Endodermal cell (in vitro differentiated cells): Measurements from ENCODE around the gene CLEC16A. TPM values are rescaled to one million over a fixed set of nuclear protein-coding genes. Genes with fewer than 3 reads are reported as not detected.

Source experiments
- DNase-seq: peaks from one replicate; pipeline ENCODE4 v3.0.0-alpha.2; 2017
- H3K27ac ChIP-seq: 2 replicates; pipeline ENCODE4 v1.5.1; 2013; ENCODE audit warnings: mild to moderate bottlenecking, low read depth, low read length, moderate library complexity
- H3K27me3 ChIP-seq: 2 replicates; pipeline ENCODE4 v1.6.1; 2013; ENCODE audit warnings: mild to moderate bottlenecking, low read length, moderate library complexity; ENCODE audit not compliant: insufficient read depth, control insufficient read depth, poor library complexity, severe bottlenecking
- H3K36me3 ChIP-seq: 2 replicates; pipeline ENCODE4 v1.7.0; 2013; ENCODE audit warnings: mild to moderate bottlenecking, low read length, moderate library complexity; ENCODE audit not compliant: control insufficient read depth, insufficient read depth
- H3K4me1 ChIP-seq: one replicate; pipeline ENCODE4 v1.7.0; 2013; ENCODE audit warnings: low read length; ENCODE audit not compliant: control insufficient read depth, insufficient read depth
- H3K4me3 ChIP-seq: 2 replicates; pipeline ENCODE4 v1.5.1; 2013; ENCODE audit warnings: mild to moderate bottlenecking, low read length, moderate library complexity
- H3K9ac ChIP-seq: 2 replicates; pipeline ENCODE4 v1.6.1; 2013; ENCODE audit warnings: mild to moderate bottlenecking, low read length, moderate library complexity; ENCODE audit not compliant: poor library complexity, severe bottlenecking; ENCODE audit errors: extremely low read depth
- H3K9me3 ChIP-seq: 2 replicates; pipeline ENCODE4 v1.6.1; 2013; ENCODE audit warnings: mild to moderate bottlenecking, low read length, moderate library complexity; ENCODE audit not compliant: control insufficient read depth
- H3K27ac Mint-ChIP-seq: 2 replicates; pipeline ENCODE4 v1.8.0; 2020; ENCODE audit warnings: mixed read lengths
- H3K27me3 Mint-ChIP-seq: 2 replicates; pipeline ENCODE4 v1.8.0; 2021; ENCODE audit warnings: mild to moderate bottlenecking, mixed read lengths; ENCODE audit not compliant: insufficient read depth
- H3K36me3 Mint-ChIP-seq: 2 replicates; pipeline ENCODE4 v1.8.0; 2020; ENCODE audit warnings: low read depth, mixed read lengths
- H3K4me1 Mint-ChIP-seq: 2 replicates; pipeline ENCODE4 v1.8.0; 2020; ENCODE audit warnings: mixed read lengths
- H3K4me3 Mint-ChIP-seq: 2 replicates; pipeline ENCODE4 v1.8.0; 2020; ENCODE audit warnings: mild to moderate bottlenecking, moderate library complexity, mixed read lengths
- H3K9me3 Mint-ChIP-seq: 2 replicates; pipeline ENCODE4 v1.8.0; 2020; ENCODE audit warnings: mild to moderate bottlenecking, mixed read lengths
- CTCF ChIP-seq: fragments of 200-600 bp; sonication (generic); conservative IDR thresholded peaks from 2 replicates; pipeline ENCODE4 v1.5.0; 2021; ENCODE audit warnings: antibody characterized with exemption, mild to moderate bottlenecking
- WGBS, 2 experiments: methylation state at CpG; one replicate each; pipeline versions ENCODE4 v1.1.5 to v1.1.7; 2013; ENCODE audit warnings: missing lambda C conversion rate in 2 of 2, mixed read lengths in 1 of 2; ENCODE audit not compliant: insufficient coverage in 1 of 2, insufficient read length in 1 of 2; 5-methylcytosine and 5-hydroxymethylcytosine counted together
- total RNA-seq, 2 donors: library from RNA; stranded (reverse); fragmentation: NEBNext Ultra II Directional in 1 of 2; extraction: Animal tissue kit (Norgen Biotek cat#: 25700) in 1 of 2; gene quantifications; 2 replicates in 1 of 2; 3 replicates in 1 of 2; pipeline ENCODE4 v1.2.1, GENCODE V29; 2021

Gene CLEC16A
- total RNA-seq, 2 donors from 2014 or later: 19.5 to 28.3 TPM

- no peaks in the 10 kb centered on the region for H3K27me3 ChIP-seq
- TF ChIP-seq CTCF: peak; percentile 54
- H3K36me3 ChIP-seq: peaks cover 15% of the 10 kb centered on the region
- Mint-ChIP-seq H3K36me3 (peaks cover 34% of the 10 kb centered on the region), H3K4me1 (no peaks in the 10 kb centered on the region), H3K9me3 (no peaks in the 10 kb centered on the region), H3K27me3 (no peaks in the 10 kb centered on the region), H3K4me3 (no peak overlapping the region), H3K27ac (no peak overlapping the region)
- 84 to 85% methylated on average over 2 of the region's 2 CpGs for WGBS, 2 experiments
- DNase-seq: no peak
- no peak overlapping the region for H3K4me3 ChIP-seq
- no peak overlapping the region for H3K27ac ChIP-seq
- no peaks in the 10 kb centered on the region for H3K9me3 ChIP-seq
- no peak overlapping the region for H3K9ac ChIP-seq
- H3K4me1 ChIP-seq: no peaks in the 10 kb centered on the region
Measured at GRCh38 chr16:10930755-10931093, 13.6 kb upstream of the CLEC16A start.

GRCh38 chr16:10931134-10931533 is 13.2 kb upstream of the CLEC16A start:
- Mint-ChIP-seq H3K4me1 (no peaks in the 10 kb centered on the region), H3K27me3 (no peaks in the 10 kb centered on the region), H3K9me3 (no peaks in the 10 kb centered on the region), H3K36me3 (peaks cover 33% of the 10 kb centered on the region), H3K4me3 (no peak overlapping the region), H3K27ac (no peak overlapping the region)
- no peak for DNase-seq
- H3K9ac ChIP-seq: no peak overlapping the region
- H3K9me3 ChIP-seq: no peaks in the 10 kb centered on the region
- H3K36me3 ChIP-seq: peaks cover 15% of the 10 kb centered on the region
- no peaks in the 10 kb centered on the region for H3K4me1 ChIP-seq
- no peak overlapping the region for H3K4me3 ChIP-seq
- H3K27me3 ChIP-seq: no peaks in the 10 kb centered on the region
- H3K27ac ChIP-seq: no peak overlapping the region
- no peak for TF ChIP-seq CTCF
- WGBS, 2 experiments: 85 to 95% methylated on average over 5 to 7 of the region's 7 CpGs

- Mint-ChIP-seq H3K36me3 (peaks cover 31% of the 10 kb centered on the region), H3K4me3 (no peak overlapping the region), H3K27ac (no peak overlapping the region), H3K27me3 (no peaks in the 10 kb centered on the region), H3K9me3 (no peaks in the 10 kb centered on the region), H3K4me1 (no peaks in the 10 kb centered on the region)
- H3K9me3 ChIP-seq: no peaks in the 10 kb centered on the region
- H3K4me3 ChIP-seq: no peak overlapping the region
- H3K4me1 ChIP-seq: no peaks in the 10 kb centered on the region
- TF ChIP-seq CTCF: no peak
- no peak for DNase-seq
- 95 to 96% methylated on average over 7 to 11 of the region's 11 CpGs for WGBS, 2 experiments
- H3K27ac ChIP-seq: no peak overlapping the region
- no peaks in the 10 kb centered on the region for H3K27me3 ChIP-seq
- no peak overlapping the region for H3K9ac ChIP-seq
- peaks cover 9% of the 10 kb centered on the region for H3K36me3 ChIP-seq
Measured at GRCh38 chr16:10931977-10932632, 12.3 kb upstream of the CLEC16A start.
